ENCODE data around the gene CES4A. TPM values are rescaled to one million over a fixed set of nuclear protein-coding genes. Genes with fewer than 3 reads are reported as not detected.

The CES4A gene
- total and polyA plus RNA-seq, 9 of the 15 experiments (the other 6 are each of a cell fraction or from before 2014, with no cell fraction given), result 0.09 to 0.13 (median 0.11) TPM; not detected in 6

DNA sequence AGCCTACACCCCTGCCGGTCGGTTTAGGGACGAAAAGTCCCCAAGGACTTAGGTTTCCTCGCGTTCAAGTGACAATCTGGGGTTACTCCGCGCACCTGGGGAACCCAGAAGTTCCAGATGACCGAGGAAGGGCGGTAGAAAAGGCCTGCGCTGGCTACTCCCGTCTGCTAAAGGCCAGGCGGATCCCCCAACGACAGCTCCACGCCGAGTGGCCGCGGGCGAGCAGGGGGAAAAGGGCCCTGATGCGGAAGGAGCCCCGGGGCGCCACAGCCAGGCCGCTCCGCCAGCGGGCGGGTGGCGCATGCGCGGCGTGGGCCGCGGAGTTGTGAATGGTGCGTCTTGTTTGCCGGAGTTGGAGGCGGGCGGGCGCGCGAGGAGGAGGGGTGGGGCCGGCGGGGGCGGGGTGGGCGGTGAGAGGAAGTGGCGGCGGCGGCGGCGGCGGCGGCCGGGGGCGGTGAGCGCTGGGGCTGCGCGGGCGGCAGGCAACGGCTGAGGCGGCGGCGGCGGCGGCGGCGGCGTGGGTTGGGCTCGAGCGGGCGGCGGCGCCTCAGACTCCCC is 40.4 kb downstream of the CES4A start, which contains the start of gene CBFB (continued):
- no peak for TF ChIP-seq PTBP1 (IDR thresholded peaks at IDR 0.05; ENCODE audit: low read depth, low read length)
- TF ChIP-seq ZFP36 (IDR thresholded peaks at IDR 0.05; ENCODE audit: low read depth, low read length, partially characterized antibody), result no peak
- TF ChIP-seq ZNF75A (CRISPR knock-in tag; IDR thresholded peaks at IDR 0.05), result no peak
- TF ChIP-seq, protein P1, sequence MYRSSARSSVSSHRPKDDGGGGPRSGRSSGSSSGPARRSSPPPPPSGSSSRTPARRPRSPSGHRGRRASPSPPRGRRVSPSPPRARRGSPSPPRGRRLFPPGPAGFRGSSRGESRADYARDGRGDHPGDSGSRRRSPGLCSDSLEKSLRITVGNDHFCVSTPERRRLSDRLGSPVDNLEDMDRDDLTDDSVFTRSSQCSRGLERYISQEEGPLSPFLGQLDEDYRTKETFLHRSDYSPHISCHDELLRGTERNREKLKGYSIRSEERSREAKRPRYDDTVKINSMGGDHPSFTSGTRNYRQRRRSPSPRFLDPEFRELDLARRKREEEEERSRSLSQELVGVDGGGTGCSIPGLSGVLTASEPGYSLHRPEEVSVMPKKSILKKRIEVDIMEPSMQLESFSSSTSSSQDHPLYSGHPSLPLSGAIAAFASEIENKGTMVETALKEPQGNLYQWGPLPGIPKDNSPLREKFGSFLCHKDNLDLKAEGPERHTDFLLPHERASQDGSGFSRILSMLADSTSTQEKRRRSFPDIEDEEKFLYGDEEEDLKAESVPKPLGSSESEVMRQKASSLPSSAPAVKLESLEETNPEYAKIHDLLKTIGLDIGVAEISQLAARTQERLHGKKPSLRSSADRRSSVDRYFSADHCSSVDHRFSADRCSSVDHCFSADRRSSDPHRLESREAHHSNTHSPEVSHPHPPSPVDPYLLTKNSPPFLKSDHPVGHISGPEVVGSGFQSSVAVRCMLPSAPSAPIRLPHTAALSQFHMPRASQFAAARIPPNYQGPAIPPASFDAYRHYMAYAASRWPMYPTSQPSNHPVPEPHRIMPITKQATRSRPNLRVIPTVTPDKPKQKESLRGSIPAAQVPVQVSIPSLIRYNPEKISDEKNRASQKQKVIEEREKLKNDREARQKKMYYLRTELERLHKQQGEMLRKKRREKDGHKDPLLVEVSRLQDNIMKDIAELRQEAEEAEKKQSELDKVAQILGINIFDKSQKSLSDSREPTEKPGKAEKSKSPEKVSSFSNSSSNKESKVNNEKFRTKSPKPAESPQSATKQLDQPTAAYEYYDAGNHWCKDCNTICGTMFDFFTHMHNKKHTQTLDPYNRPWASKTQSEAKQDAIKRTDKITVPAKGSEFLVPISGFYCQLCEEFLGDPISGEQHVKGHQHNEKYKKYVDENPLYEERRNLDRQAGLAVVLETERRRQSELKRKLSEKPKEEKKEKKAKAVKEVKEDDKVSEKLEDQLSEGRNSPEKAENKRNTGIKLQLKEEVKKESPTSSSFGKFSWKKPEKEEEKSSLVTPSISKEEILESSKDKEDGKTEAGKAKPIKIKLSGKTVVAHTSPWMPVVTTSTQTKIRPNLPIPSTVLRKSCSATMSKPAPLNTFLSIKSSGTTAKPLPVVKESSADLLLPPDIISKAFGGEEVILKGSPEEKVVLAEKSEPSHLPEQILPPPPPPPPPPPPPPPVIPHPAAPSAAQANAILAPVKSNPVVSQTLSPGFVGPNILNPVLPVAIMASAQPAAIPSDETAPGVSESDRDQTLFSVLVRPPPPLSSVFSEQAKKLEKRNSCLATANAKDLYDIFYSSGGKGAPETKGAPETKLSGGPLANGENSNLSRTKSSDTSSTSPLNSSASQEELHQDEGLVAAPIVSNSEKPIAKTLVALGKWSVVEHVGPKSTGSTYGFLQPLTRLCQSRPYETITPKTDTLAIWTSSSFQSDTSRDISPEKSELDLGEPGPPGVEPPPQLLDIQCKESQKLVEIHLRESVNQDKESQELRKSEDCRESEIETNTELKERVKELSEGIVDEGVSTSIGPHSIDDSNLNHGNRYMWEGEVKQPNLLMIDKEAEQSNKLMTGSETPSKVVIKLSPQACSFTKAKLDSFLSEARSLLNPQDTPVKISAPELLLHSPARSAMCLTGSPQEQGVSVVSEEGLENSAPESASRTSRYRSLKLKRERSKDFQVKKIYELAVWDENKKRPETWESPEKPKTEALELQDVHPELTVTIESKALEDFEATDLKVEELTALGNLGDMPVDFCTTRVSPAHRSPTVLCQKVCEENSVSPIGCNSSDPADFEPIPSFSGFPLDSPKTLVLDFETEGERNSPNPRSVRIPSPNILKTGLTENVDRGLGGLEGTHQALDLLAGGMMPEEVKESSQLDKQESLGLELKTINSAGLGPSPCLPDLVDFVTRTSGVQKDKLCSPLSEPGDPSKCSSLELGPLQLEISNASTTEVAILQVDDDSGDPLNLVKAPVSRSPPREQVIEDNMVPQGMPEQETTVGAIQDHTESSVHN (IDR thresholded peaks at IDR 0.05; ENCODE audit: borderline replicate concordance in 1 of 2, low read depth in 1 of 2), result no peak
- TF ChIP-seq PHB (CRISPR knock-in tag; IDR thresholded peaks at IDR 0.05), result no peak
- TF ChIP-seq HMGN3 (IDR thresholded peaks at IDR 0.05; ENCODE audit: borderline replicate concordance, extremely low read depth, insufficient read length, low read depth, low read length), result no peak
- no peak for TF ChIP-seq MEF2A (IDR thresholded peaks at IDR 0.05; ENCODE audit: control insufficient read depth, low read depth, low read length)
- TF ChIP-seq MBD2 (IDR thresholded peaks at IDR 0.05; ENCODE audit: borderline replicate concordance, low read depth), result peak; percentile 54; the same call in 1 of the 2 replicates
- peak; percentile 44; the same call in 1 of the 2 replicates for TF ChIP-seq ZSCAN29 (IDR thresholded peaks at IDR 0.05)
- TF ChIP-seq ETS1 (conservative IDR thresholded peaks at IDR 0.05; ENCODE audit: control insufficient read depth, low read depth, low read length), result no peak; the same call in 1 of the 2 replicates
- no peak for TF ChIP-seq ZKSCAN8 (CRISPR knock-in tag; IDR thresholded peaks at IDR 0.05)
- TF ChIP-seq HOXB6 (CRISPR knock-in tag; IDR thresholded peaks at IDR 0.05; ENCODE audit: borderline replicate concordance), result no peak

All from K562 (cell line).